ENCODE measurements around the gene SLC29A1. TPM values are rescaled to one million over a fixed set of nuclear protein-coding genes. Genes with fewer than 3 reads are reported as not detected.
"Not testable (repeated sequence)": the region's sequence is repeated elsewhere in the genome, so short reads cannot be mapped to it uniquely, and the experiment has no call there.

The SLC29A1 gene
- total RNA-seq, 1 donor, result 9.5 TPM

DNA sequence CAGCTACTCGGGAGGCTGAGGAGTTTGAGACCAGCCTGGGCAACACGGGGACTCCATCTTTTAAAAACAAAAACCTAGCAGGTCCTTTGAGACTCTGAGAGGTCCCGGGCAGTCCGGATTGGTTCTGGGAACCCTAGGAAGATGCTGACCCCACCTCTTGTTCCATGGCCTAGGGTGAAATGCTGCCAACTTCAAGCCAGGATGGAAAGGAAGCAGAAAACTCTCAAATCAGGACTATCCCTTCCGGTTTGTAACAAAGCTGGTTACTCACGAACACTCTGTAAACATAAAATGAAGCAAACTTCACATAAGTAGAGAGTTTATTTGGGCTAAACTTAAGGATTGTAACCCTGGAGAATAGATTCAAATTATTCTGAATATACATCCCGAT lies 36.8 kb upstream of the SLC29A1 start:
- TF ChIP-seq, protein P1, sequence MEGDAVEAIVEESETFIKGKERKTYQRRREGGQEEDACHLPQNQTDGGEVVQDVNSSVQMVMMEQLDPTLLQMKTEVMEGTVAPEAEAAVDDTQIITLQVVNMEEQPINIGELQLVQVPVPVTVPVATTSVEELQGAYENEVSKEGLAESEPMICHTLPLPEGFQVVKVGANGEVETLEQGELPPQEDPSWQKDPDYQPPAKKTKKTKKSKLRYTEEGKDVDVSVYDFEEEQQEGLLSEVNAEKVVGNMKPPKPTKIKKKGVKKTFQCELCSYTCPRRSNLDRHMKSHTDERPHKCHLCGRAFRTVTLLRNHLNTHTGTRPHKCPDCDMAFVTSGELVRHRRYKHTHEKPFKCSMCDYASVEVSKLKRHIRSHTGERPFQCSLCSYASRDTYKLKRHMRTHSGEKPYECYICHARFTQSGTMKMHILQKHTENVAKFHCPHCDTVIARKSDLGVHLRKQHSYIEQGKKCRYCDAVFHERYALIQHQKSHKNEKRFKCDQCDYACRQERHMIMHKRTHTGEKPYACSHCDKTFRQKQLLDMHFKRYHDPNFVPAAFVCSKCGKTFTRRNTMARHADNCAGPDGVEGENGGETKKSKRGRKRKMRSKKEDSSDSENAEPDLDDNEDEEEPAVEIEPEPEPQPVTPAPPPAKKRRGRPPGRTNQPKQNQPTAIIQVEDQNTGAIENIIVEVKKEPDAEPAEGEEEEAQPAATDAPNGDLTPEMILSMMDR (IDR thresholded peaks at IDR 0.05; ENCODE audit: insufficient read depth, low read depth, low read length), result no peak
- DNase-seq (ENCODE audit: low read depth), result no peak

DNA sequence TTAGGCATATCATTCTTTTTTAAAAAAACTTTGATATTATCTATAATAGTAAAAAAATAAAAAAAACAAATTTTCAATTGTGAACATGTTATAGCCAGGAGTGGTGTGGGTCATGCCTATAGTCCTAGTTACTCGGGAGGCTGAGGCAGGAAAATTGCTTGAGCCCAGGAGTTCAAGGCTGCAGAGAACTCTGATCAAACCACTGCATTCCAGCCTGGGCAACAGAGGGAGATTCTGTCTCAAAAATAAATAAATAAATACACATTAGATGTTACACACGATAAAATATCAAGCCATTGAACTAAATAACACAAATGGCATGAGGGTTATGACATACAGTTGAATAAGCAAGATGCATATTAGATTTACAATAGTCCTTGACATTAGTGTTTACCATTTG lies 34.6 kb upstream of the SLC29A1 start:
- no peak for DNase-seq (ENCODE audit: low read depth)
- H3K4me3 ChIP-seq (ENCODE audit: low read depth, low read length), result no peak overlapping the region
- TF ChIP-seq, protein P1 (IDR thresholded peaks at IDR 0.05; ENCODE audit: insufficient read depth, low read depth, low read length), result no peak

More for the DNA sequence above, 36.8 kb upstream of the SLC29A1 start:
- H3K4me3 ChIP-seq (ENCODE audit: low read depth, low read length), result no peak overlapping the region

DNA sequence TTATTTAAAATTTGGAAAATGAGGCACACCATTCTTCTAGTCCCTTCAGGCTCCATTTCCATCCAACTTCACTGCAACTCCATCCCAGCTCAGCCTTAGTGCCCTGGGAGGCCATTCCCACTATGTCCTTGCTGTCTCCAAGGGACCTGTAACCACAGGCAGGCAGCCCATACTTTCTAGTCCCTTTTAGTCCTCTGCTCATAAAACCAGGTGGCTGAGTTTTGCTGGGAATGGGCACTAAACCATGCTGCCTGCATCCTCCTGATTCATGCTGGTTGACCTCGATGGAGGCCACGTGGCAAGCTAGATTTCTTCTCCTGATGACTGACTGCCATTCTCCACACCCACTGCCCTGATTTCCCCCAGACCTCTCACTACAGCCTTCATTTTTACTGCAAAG lies 34.1 kb upstream of the SLC29A1 start:
- no peak for DNase-seq (ENCODE audit: low read depth)
- H3K4me3 ChIP-seq (ENCODE audit: low read depth, low read length), result no peak overlapping the region
- TF ChIP-seq, protein P1 (IDR thresholded peaks at IDR 0.05; ENCODE audit: insufficient read depth, low read depth, low read length), result no peak

DNA sequence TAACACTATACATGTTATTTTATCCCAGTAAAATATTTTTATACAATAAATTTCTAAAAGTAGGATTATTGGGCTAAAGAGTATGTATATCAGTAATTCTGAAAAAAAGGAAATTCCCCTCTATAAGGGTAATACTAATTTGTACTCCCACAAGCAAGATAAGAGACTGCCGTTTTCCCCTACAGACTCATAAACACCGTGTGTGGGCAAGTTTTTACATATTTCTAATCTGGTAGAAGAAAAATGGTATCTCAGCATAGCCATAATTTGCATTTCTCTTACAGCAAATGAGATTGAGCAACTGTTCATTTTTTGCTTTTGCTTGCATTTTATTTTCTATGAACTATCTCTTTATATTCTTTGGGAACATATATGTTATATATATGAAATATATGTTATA lies 32.7 kb upstream of the SLC29A1 start:
- peak; percentile 48 for DNase-seq (ENCODE audit: low read depth)
- TF ChIP-seq, protein P1 (IDR thresholded peaks at IDR 0.05; ENCODE audit: insufficient read depth, low read depth, low read length), result no peak
- no peak overlapping the region for H3K4me3 ChIP-seq (ENCODE audit: low read depth, low read length)

DNA sequence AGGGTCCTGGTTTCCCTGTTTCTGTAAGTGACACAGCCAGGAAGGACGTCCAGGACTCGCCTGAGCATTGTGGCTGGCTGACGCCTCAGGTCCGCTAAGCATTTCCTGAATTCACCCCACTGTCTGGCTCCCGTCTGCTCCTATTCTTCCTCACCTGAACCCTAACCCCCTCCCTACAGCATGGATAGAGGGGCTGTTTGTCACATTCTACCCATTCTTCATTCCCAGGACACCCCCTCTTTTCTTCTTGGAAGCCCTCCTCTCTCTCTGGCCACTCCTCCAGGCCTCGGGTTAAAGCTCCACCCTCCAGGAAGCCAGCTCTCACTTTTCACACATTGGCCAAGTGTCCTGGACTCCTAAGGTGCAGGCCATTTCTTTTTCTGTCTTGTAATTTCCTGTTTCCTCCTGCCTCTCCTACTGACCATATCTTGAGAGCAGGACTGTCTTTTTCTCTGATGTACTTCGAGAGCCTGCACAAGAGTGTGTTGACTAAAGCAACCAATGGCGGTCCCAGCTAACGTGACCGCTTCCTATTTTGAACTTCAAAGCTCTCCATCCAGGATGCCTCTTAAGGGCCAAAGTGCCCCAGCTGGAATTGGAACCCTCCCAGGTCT lies 30.9 kb upstream of the SLC29A1 start:
- no peak for DNase-seq (ENCODE audit: low read depth)
- TF ChIP-seq, protein P1 (IDR thresholded peaks at IDR 0.05; ENCODE audit: insufficient read depth, low read depth, low read length), result no peak
- H3K4me3 ChIP-seq (ENCODE audit: low read depth, low read length), result no peak overlapping the region

DNA sequence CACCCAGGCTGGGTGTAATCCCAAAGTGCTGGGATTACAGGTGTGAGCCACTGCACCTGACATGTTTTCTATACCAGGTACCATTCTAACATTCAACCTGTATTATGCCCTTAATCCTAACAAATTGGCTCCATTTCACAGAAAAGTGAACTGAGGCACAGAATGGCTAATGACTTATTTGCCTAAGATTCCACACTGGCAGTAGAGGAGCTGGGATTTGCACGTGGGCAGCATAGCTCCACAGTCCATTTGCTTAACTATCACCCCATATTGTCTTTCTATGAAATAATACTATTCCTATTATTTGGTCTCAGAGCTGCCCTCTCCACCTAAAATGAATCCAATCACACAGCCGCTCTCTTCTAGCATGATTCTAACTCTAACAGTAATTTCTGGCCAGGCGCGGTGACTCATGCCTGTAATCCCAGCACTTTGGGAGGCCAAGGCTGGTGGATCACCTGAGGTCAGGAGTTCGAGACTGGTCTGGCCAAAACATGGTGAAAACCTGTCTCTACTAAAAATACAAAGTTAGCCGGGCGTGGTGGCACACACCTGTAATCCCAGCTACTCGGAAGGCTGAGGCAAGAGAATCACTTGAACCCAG lies 30.0 kb upstream of the SLC29A1 start:
- TF ChIP-seq, protein P1 (IDR thresholded peaks at IDR 0.05; ENCODE audit: insufficient read depth, low read depth, low read length), result no peak
- H3K4me3 ChIP-seq (ENCODE audit: low read depth, low read length), result no peak overlapping the region
- no peak for DNase-seq (ENCODE audit: low read depth)

DNA sequence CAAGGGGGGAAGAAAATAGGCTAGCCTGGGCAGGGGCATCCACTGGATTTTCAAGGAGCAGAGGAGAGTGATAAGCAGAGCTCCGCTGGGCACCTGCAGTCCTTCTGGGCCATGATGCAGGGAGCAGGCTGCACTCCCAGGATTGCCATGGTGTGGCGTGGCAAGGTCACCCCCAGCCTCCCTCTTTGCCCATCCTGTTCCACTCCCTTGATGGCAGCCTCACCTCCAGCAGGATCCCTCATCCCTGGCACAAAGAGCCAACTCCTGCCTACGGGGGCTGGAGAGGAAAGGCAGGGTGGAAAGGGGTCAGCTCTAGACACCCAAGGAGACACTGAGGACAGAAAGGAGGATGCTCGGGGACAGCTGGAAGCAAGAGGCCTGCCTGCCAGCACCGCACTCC lies 29.1 kb upstream of the SLC29A1 start:
- no peak for DNase-seq (ENCODE audit: low read depth)
- no peak overlapping the region for H3K4me3 ChIP-seq (ENCODE audit: low read depth, low read length)
- TF ChIP-seq, protein P1 (IDR thresholded peaks at IDR 0.05; ENCODE audit: insufficient read depth, low read depth, low read length), result no peak

DNA sequence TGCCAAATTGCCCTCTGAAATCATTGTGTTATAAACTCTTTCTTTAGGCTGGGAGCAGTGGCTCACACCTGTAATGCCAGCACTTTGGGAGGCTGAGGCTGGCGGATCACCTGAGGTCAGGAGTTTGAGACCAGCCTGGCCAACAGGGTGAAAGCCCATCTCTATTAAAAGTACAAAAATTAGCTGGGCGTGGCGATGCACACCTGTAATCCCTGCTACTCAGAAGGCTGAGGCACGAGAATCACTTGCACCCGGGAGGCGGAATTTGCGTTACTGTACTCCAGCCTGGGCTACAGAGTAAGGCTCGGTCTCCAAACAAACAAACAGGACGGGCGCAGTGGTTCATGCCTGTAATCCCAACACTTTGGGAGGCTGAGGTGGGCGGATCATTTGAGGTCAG lies 27.0 kb upstream of the SLC29A1 start:
- not testable (repeated sequence) for H3K4me3 ChIP-seq (ENCODE audit: low read depth, low read length); DNase-seq (ENCODE audit: low read depth)
